T-cell (primary cell): Measurements from ENCODE around the gene OR9A2. TPM values are rescaled to one million over a fixed set of nuclear protein-coding genes. Genes with fewer than 3 reads are reported as not detected.

ENCODE experiments used
- ATAC-seq, 4 experiments: fragments of 200-7000 bp in 3 of 4; fragments of 150-1000 bp in 1 of 4; cut with Tn5 transposase; replicated peaks in 1 of 4; 1 replicate in 3 of 4; 2 replicates in 1 of 4; pipeline ENCODE4 v1.10.0; 2021; ENCODE audit warnings: moderate library complexity in 3 of 4, mild to moderate bottlenecking in 2 of 4, moderate number of reproducible peaks in 1 of 4
- CTCF ChIA-PET, 2 donors: fragments of 300-600 bp; sonication (Branson Sonifier 250); formaldehyde crosslinking; loops; one replicate each; lab custom pipeline; 2022; ENCODE audit warnings: antibody characterized with exemption in 2 of 2; lab: Charles Lee
- POLR2A ChIA-PET, 2 donors: fragments of 300-600 bp; sonication (Branson Sonifier 250); formaldehyde crosslinking; loops; one replicate each; lab custom pipeline; 2022; ENCODE audit warnings: antibody characterized with exemption in 2 of 2; lab: Charles Lee
- DNase-seq, 35 experiments: peaks; one replicate each; pipeline versions ENCODE4 v3.0.0 to v3.0.0-alpha.2; 2013 to 2023
- H3K27ac ChIP-seq: one replicate; pipeline ENCODE4 v1.5.1; 2013; ENCODE audit warnings: low read length
- H3K27me3 ChIP-seq, 2 experiments: replicated peaks in 1 of 2; 1 replicate in 1 of 2; 2 replicates in 1 of 2; pipeline versions ENCODE4 v1.6.1 to v1.7.0; 2013; ENCODE audit warnings: low read length in 1 of 2, mixed read lengths in 1 of 2; ENCODE audit not compliant: control insufficient read depth in 2 of 2, insufficient read depth in 2 of 2; ENCODE audit errors: extremely low read depth in 1 of 2
- H3K36me3 ChIP-seq, 2 donors: 1 replicate in 1 of 2; 2 replicates in 1 of 2; pipeline versions ENCODE4 v1.6.1 to v1.7.0; 2013; ENCODE audit warnings: low read length in 1 of 2; ENCODE audit not compliant: control insufficient read depth in 2 of 2, insufficient read depth in 1 of 2; ENCODE audit errors: extremely low read depth in 1 of 2
- H3K4me1 ChIP-seq, 2 experiments: 1 replicate in 1 of 2; 2 replicates in 1 of 2; pipeline versions ENCODE4 v1.6.1 to v1.7.0; 2013; ENCODE audit warnings: low read length in 2 of 2, mixed read lengths in 1 of 2; ENCODE audit not compliant: insufficient read depth in 2 of 2, control insufficient read depth in 1 of 2; ENCODE audit errors: extremely low read depth in 1 of 2
- H3K4me3 ChIP-seq, 2 donors: 1 replicate in 1 of 2; 2 replicates in 1 of 2; pipeline versions ENCODE4 v1.5.1 to v1.7.0; 2013; ENCODE audit warnings: mild to moderate bottlenecking in 2 of 2, low read length in 1 of 2, moderate library complexity in 1 of 2; ENCODE audit not compliant: control insufficient read depth in 1 of 2; ENCODE audit errors: extremely low read depth in 1 of 2
- H3K9me3 ChIP-seq: 2 replicates; pipeline ENCODE4 v1.7.0; 2013
- H3K27ac Mint-ChIP-seq, 2 donors: one replicate each; pipeline ENCODE4 v1.8.0; 2020 to 2021; ENCODE audit warnings: mild to moderate bottlenecking in 2 of 2, mixed read lengths in 2 of 2
- H3K27me3 Mint-ChIP-seq, 2 donors: one replicate each; pipeline ENCODE4 v1.8.0; 2021 to 2022; ENCODE audit warnings: mixed read lengths in 2 of 2
- H3K36me3 Mint-ChIP-seq: one replicate; pipeline ENCODE4 v1.8.0; 2021; ENCODE audit warnings: mixed read lengths
- H3K4me1 Mint-ChIP-seq, 3 donors: one replicate each; pipeline ENCODE4 v1.8.0; 2020 to 2022; ENCODE audit warnings: mixed read lengths in 3 of 3, mild to moderate bottlenecking in 1 of 3
- H3K4me3 Mint-ChIP-seq, 3 donors: one replicate each; pipeline ENCODE4 v1.8.0; 2020 to 2022; ENCODE audit warnings: mild to moderate bottlenecking in 3 of 3, mixed read lengths in 3 of 3, moderate library complexity in 3 of 3
- H3K9me3 Mint-ChIP-seq, 3 donors: one replicate each; pipeline ENCODE4 v1.8.0; 2020 to 2022; ENCODE audit warnings: mixed read lengths in 3 of 3
- WGBS: methylation state at CpG from one replicate; pipeline ENCODE4 v1.1.5; 2013; ENCODE audit warnings: missing lambda C conversion rate; ENCODE audit not compliant: insufficient coverage; 5-methylcytosine and 5-hydroxymethylcytosine counted together
- total RNA-seq, 35 experiments: library from RNA in 6 of 35; stranded (reverse) in 6 of 35; fragments of 120-200 nt in 1 of 35; gene quantifications; one replicate each; pipeline versions ENCODE4 v1.2.1 to v1.2.4 and lab custom pipeline; 2013 to 2026

Gene OR9A2
- total RNA-seq, 5 donors from 2014 or later (not counting 1 experiment from before 2014, with no cell fraction given): not detected

DNA sequence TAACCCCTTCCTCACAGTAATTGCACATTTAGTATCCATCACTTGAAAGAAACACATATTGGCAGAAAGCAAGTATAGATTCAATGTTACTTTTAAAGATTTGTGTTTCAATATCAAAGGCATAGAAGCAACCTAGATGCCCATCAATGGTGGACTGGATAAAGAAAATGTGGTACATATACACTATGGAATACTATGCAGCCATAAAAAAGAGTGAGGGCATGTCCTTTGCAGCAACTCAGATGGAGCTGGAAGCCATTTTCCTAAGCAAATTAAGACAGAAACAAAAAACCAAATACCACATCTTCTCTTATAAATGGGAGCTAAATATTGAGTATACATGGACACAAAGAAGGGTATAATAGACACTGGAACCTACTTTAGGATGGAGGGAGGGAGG is 28.8 kb upstream of the OR9A2 start:
- Histone ChIP-seq H3K27me3 (peaks cover 0 to 15% of the 10 kb centered on the region in 2 experiments), H3K9me3 (no peaks in the 10 kb centered on the region), H3K27ac (no peak overlapping the region), H3K36me3 (no peaks in the 10 kb centered on the region), H3K4me1 (no peaks in the 10 kb centered on the region), H3K4me3 (no peak overlapping the region)
- no peaks in the 10 kb centered on the region for H3K4me1 Mint-ChIP-seq
- no peaks in the 10 kb centered on the region for H3K36me3 Mint-ChIP-seq
- no peak overlapping the region for H3K27ac Mint-ChIP-seq
- ChIA-PET CTCF (no interaction called here), POLR2A (no interaction called here)
- H3K4me3 Mint-ChIP-seq: no peak overlapping the region
- DNase-seq (no peak), ATAC-seq (no peak)
- peaks cover 0 to 5% (median 0%) of the 10 kb centered on the region in 3 donors for H3K9me3 Mint-ChIP-seq
- peaks cover 14 to 16% of the 10 kb centered on the region in 2 donors for H3K27me3 Mint-ChIP-seq

DNA sequence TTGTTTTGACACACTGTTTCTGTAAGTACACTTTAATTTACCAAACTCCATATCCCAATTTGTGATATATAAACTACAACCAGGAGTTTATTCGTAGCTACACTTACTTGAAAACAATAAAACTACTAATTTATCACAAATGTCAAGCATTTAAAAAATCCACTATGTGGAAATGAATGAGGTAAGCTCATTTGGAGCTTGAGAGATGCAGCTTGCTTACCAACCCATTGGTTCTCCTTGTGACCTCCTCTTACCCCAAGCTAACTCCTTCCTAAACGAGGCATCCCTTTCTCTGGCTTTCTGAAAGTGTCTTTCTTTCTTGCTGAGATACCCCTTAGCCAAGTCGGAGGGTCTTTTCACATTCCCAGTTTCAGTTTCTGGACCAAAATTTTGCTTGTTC is 27.7 kb upstream of the OR9A2 start:
- DNase-seq (no peak), ATAC-seq (no peak)
- H3K27me3 ChIP-seq: peaks cover 0 to 14% of the 10 kb centered on the region in 2 experiments
- CTCF ChIA-PET: no interaction called here
- H3K36me3 ChIP-seq: no peaks in the 10 kb centered on the region
- Mint-ChIP-seq H3K9me3 (peaks cover 0 to 5% (median 0%) of the 10 kb centered on the region in 3 donors), H3K27ac (no peak overlapping the region), H3K36me3 (no peaks in the 10 kb centered on the region), H3K4me3 (no peak overlapping the region), H3K27me3 (peaks cover 14 to 20% of the 10 kb centered on the region in 2 donors), H3K4me1 (no peaks in the 10 kb centered on the region)
- no peak overlapping the region for H3K27ac ChIP-seq
- H3K4me3 ChIP-seq: no peak overlapping the region
- POLR2A ChIA-PET: no interaction called here
- no peaks in the 10 kb centered on the region for H3K4me1 ChIP-seq
- WGBS: no CpG with 5 or more reads among the region's 3 CpGs
- no peaks in the 10 kb centered on the region for H3K9me3 ChIP-seq

DNA sequence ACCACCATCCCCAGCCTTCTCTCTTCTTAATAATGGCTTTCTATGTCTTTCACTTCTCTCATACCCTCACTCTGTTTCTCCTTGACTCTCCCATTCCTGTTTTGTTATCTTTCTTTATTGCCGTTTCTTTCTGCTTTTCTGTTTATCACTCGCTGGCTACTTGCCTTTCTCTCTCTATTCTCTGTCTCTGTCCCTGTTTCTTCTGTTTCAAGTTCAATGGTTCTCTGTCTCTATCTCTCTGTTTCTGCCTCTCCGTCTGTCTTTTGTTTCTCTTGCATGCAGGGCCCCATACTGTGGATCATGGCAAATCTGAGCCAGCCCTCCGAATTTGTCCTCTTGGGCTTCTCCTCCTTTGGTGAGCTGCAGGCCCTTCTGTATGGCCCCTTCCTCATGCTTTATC is 25.1 kb upstream of the OR9A2 start, which contains the start of gene OR6V1:
Gene OR6V1 (plus strand): TSS at position 301 of the 400 bp plus-strand sequence. CDS start 0 bp downstream, at position 301.
- H3K36me3 ChIP-seq: no peaks in the 10 kb centered on the region
- POLR2A ChIA-PET: no interaction called here
- peaks cover 0 to 13% of the 10 kb centered on the region in 2 experiments for H3K27me3 ChIP-seq
- CTCF ChIA-PET: no interaction called here
- 83% methylated on average over 4 of the region's 4 CpGs for WGBS
- Mint-ChIP-seq H3K4me1 (no peaks in the 10 kb centered on the region), H3K9me3 (peaks cover 0 to 5% (median 0%) of the 10 kb centered on the region in 3 donors), H3K4me3 (no peak within 1 kb of the TSS), H3K27ac (no peak within 1 kb of the TSS), H3K36me3 (no peaks in the 10 kb centered on the region), H3K27me3 (peaks cover 11 to 14% of the 10 kb centered on the region in 2 donors)
- no peak for ATAC-seq
- DNase-seq: no peak
- H3K27ac ChIP-seq: no peak within 1 kb of the TSS
- no peaks in the 10 kb centered on the region for H3K4me1 ChIP-seq
- H3K4me3 ChIP-seq: no peak within 1 kb of the TSS
- no peaks in the 10 kb centered on the region for H3K9me3 ChIP-seq

DNA sequence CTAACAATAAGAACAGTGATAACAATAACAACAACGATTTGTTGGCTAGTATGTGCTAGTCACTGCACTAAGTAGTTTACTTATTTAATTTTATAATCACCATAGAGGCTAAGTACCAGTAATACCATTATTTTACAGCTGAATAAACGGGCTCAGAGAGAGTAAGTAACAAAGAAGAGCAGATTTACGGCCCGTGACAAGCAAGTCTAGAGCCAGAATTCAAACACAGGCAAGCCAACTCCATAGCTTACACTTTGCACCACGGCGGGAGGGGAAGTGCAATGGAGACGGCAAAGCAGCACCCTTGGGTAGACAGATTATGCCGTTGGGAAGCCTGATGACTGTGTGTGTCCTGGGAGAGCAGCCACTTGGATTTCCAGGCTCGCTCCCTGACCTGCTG is 24.0 kb upstream of the OR9A2 start:
- Histone ChIP-seq H3K9me3 (no peaks in the 10 kb centered on the region), H3K27me3 (peaks cover 0 to 13% of the 10 kb centered on the region in 2 experiments), H3K4me1 (no peaks in the 10 kb centered on the region), H3K4me3 (no peak overlapping the region), H3K27ac (no peak overlapping the region), H3K36me3 (no peaks in the 10 kb centered on the region)
- WGBS: 71% methylated on average over 3 of the region's 9 CpGs
- Mint-ChIP-seq H3K27ac (no peak overlapping the region), H3K9me3 (peaks cover 0 to 3% (median 0%) of the 10 kb centered on the region in 3 donors), H3K4me3 (no peak overlapping the region), H3K27me3 (peaks cover 11 to 15% of the 10 kb centered on the region in 2 donors), H3K4me1 (no peaks in the 10 kb centered on the region), H3K36me3 (no peaks in the 10 kb centered on the region)
- CTCF ChIA-PET: no interaction called here
- DNase-seq (no peak), ATAC-seq (no peak)
- POLR2A ChIA-PET: interaction anchor here in 1 of 2 donors (0.7 kb wide), 1 partner anchor 847 kb away, joined by 3 read pairs; no protein-coding TSS in a partner anchor

DNA sequence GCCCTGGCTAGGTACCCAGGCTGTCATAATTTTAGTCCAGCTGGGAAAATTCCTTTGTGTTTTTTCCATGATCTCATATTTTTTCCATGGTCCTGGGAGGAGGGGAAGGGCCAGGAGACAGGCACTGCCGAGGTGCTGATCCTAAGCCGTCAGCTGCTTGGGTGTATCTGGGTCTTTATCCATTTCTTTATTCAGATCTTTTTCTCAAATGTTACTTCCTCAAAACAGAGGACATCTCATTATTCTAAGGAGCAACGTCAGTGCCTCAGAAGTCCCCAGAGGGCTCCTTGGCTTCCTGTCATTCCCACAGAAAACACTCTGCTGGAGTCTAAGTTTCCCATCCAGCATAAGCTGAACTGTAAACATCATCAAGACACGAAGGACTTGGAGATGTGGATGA is 22.4 kb upstream of the OR9A2 start:
- Mint-ChIP-seq H3K36me3 (no peaks in the 10 kb centered on the region), H3K27ac (no peak overlapping the region), H3K9me3 (no peaks in the 10 kb centered on the region), H3K4me1 (no peaks in the 10 kb centered on the region), H3K4me3 (no peak overlapping the region), H3K27me3 (peaks cover 7 to 19% of the 10 kb centered on the region in 2 donors)
- ATAC-seq (no peak), DNase-seq (no peak)
- CTCF ChIA-PET: no interaction called here
- 17% methylated on average over 1 of the region's 4 CpGs for WGBS
- H3K27me3 ChIP-seq: peaks cover 0 to 13% of the 10 kb centered on the region in 2 experiments
- H3K4me3 ChIP-seq: no peak overlapping the region
- no peaks in the 10 kb centered on the region for H3K4me1 ChIP-seq
- H3K36me3 ChIP-seq: no peaks in the 10 kb centered on the region
- H3K9me3 ChIP-seq: no peaks in the 10 kb centered on the region
- H3K27ac ChIP-seq: no peak overlapping the region
- POLR2A ChIA-PET: no interaction called here

DNA sequence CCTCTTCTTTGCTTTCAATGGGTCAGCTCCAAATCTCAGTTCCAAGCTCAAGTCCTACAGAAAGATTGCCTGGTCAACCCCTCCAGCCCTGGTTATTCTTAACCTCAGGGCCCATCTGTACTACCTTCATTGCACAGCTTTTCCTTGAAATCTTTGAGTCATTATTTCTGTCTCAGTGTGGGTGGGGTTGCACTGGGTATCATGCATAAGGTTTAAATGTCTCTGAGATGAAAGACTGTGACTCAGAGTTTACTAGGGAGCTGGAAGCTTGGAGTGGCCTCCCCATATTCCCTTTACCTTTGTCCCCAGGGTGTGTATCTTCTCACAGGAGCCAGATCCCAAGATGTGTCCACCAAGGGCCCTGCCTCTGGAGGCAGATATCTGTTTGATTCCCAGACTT is 21.9 kb upstream of the OR9A2 start:
- DNase-seq: no peak
- peaks cover 0 to 13% of the 10 kb centered on the region in 2 experiments for H3K27me3 ChIP-seq
- Mint-ChIP-seq H3K27me3 (peaks cover 5 to 19% of the 10 kb centered on the region in 2 donors), H3K27ac (no peak overlapping the region), H3K9me3 (no peaks in the 10 kb centered on the region), H3K4me1 (no peaks in the 10 kb centered on the region), H3K4me3 (no peak overlapping the region), H3K36me3 (no peaks in the 10 kb centered on the region)
- H3K9me3 ChIP-seq: no peaks in the 10 kb centered on the region
- CTCF ChIA-PET: no interaction called here
- H3K4me1 ChIP-seq: no peaks in the 10 kb centered on the region
- POLR2A ChIA-PET: interaction anchor here in 1 of 2 donors (0.5 kb wide), 1 partner anchor 123 kb away, joined by 3 read pairs; no protein-coding TSS in a partner anchor
- H3K4me3 ChIP-seq: no peak overlapping the region
- H3K27ac ChIP-seq: no peak overlapping the region
- ATAC-seq: no peak
- no peaks in the 10 kb centered on the region for H3K36me3 ChIP-seq

DNA sequence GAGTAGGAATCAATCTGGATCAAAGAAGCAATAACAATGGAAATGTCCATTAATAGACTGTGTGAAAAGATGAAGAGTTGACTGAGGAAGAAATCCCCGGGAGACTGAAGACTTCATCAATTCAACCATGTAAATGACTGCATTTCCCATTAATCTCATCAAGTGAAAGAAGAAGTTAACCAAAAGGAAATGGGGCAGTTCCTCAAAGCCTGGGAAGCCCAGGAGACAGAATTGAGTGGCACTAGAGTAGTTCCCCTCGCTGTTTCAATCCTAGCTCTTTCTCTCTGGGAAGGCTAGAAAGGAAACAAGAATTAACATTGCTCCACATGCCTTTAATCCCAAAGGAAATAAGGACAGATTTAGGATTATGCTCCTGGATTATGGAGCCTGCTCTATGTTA is 20.4 kb upstream of the OR9A2 start:
- ATAC-seq (no peak), DNase-seq (no peak)
- ChIA-PET CTCF (no interaction called here), POLR2A (no interaction called here)
- H3K27me3 ChIP-seq: peaks cover 0 to 4% of the 10 kb centered on the region in 2 experiments
- 20% methylated on average over 1 of the region's 2 CpGs for WGBS
- no peak overlapping the region for H3K4me3 Mint-ChIP-seq
- no peak overlapping the region for H3K27ac ChIP-seq
- no peaks in the 10 kb centered on the region for H3K9me3 ChIP-seq
- H3K36me3 Mint-ChIP-seq: no peaks in the 10 kb centered on the region
- no peak overlapping the region for H3K4me3 ChIP-seq
- no peaks in the 10 kb centered on the region for H3K36me3 ChIP-seq
- peaks cover 6 to 14% of the 10 kb centered on the region in 2 donors for H3K27me3 Mint-ChIP-seq
- no peaks in the 10 kb centered on the region for H3K9me3 Mint-ChIP-seq
- H3K27ac Mint-ChIP-seq: no peak overlapping the region
- H3K4me1 Mint-ChIP-seq: no peaks in the 10 kb centered on the region
- H3K4me1 ChIP-seq: no peaks in the 10 kb centered on the region
